ENCODE measurements around the gene COG2. TPM values are rescaled to one million over a fixed set of nuclear protein-coding genes. Genes with fewer than 3 reads are reported as not detected.

The COG2 gene
- total and polyA plus RNA-seq, 2 of the 13 experiments (the other 11 are each of a cell fraction or from before 2014, with no cell fraction given): 16.8 to 36.3 TPM

GRCh38 chr1:230709619-230710542 is 67.6 kb downstream of the COG2 start (continued):
- TF ChIP-seq ARID4A (CRISPR knock-in tag; IDR thresholded peaks at IDR 0.05; ENCODE audit: borderline replicate concordance) (peak; percentile 81), ZMYM4 (CRISPR knock-in tag; IDR thresholded peaks at IDR 0.05) (no peak; the same call in 1 of the 2 replicates), HBP1 (CRISPR knock-in tag; IDR thresholded peaks at IDR 0.05; ENCODE audit: low read depth) (no peak), ETV6 (CRISPR knock-in tag; conservative IDR thresholded peaks at IDR 0.05) (no peak), SRSF9 (IDR thresholded peaks at IDR 0.05; ENCODE audit: borderline replicate concordance, insufficient read depth, low read depth, low read length, poor library complexity, severe bottlenecking) (no peak), SNAPC4 (CRISPR knock-in tag; IDR thresholded peaks at IDR 0.05) (no peak), YEATS4 (CRISPR knock-in tag; IDR thresholded peaks at IDR 0.05; ENCODE audit: borderline replicate concordance) (no peak), MXI1 (IDR thresholded peaks at IDR 0.05; ENCODE audit: borderline replicate concordance, low read depth, low read length) (no peak), ZNF207 (IDR thresholded peaks at IDR 0.05; ENCODE audit: borderline replicate concordance) (no peak), ZNF484 (CRISPR knock-in tag; IDR thresholded peaks at IDR 0.05; ENCODE audit: borderline replicate concordance, low read depth) (no peak), NR2F2 (IDR thresholded peaks at IDR 0.05; ENCODE audit: borderline replicate concordance, low read depth) (no peak), PHB2 (IDR thresholded peaks at IDR 0.05; ENCODE audit: partially characterized antibody) (no peak), SMARCC2 (IDR thresholded peaks at IDR 0.05) (no peak), ZNF44 (CRISPR knock-in tag; IDR thresholded peaks at IDR 0.05) (no peak), ZNF274 (CRISPR knock-in tag; IDR thresholded peaks at IDR 0.05) (no peak), RFX1 (IDR thresholded peaks at IDR 0.05) (no peak), NR0B2 (CRISPR knock-in tag; IDR thresholded peaks at IDR 0.05) (0 out of 2 replicates have a peak, but pooled peaks have one; percentile 25), NFE2L2 (IDR thresholded peaks at IDR 0.05; ENCODE audit: low read length) (no peak)
